Measurements from ENCODE around the gene GSTM3. TPM values are rescaled to one million over a fixed set of nuclear protein-coding genes. Genes with fewer than 3 reads are reported as not detected.

GSTM3 gene
- total and polyA plus RNA-seq, 2 of the 13 experiments (the other 11 are each of a cell fraction or from before 2014, with no cell fraction given): 127 to 142 TPM

DNA sequence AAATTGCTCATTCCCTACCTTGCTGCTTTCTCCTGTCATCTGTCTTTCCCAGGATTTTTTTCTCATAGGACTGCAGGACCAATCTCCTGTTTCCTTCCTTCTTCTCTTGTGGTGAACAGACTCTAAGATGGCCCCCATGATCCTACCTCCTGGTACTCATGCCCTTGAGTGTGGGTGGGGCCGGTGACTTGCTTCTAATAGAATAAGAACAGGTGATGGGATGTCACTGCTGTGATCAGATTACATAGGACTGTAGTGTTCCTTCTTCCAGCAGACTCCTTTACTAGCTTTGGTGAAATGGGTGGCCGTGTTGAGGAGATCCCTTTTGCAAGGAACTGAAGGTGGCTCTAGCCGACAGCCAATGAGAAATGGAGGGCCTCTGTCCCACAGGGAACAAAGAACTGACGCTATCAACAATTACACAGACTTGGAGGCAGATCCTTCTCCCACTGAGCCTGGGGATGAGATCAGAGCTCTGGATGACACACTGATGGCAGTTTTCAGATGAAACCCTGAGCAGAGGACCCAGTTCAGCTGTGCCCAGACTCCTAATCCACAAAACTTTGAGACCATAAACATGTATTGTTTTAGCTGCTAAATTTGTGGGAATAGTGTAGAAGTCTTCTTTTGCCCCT, 7.5 kb downstream of the GSTM3 start:
- no peak overlapping the region for H2AFZ ChIP-seq (ENCODE audit: low read length)
- BruUV-seq (replicated peaks): no TSS peak
- no peak for FAIRE-seq
- H3K9ac ChIP-seq (ENCODE audit: insufficient read depth, low read depth, low read length): no peak overlapping the region
- H3K27ac ChIP-seq (ENCODE audit: extremely low read length, insufficient read depth, low read length): no peak overlapping the region
- H3K4me2 ChIP-seq (ENCODE audit: low read depth, low read length): no peak overlapping the region
- H4K20me1 ChIP-seq (ENCODE audit: insufficient read depth, low read length): no peaks in the 10 kb centered on the region
- no peaks in the 10 kb centered on the region for H3K79me2 ChIP-seq (ENCODE audit: insufficient read depth, low read length)
- in situ Hi-C loops (cut with HindIII; ENCODE audit: extremely low pct_ligation_motif_present, low pct_unique_long_range_greater_than_20kb) (no loop called here), intact Hi-C loops (cut with micrococcal nuclease; ENCODE audit: unreplicated experiment) (loop anchor here (5.0 kb wide), 1 partner anchor 39 kb away; no protein-coding TSS in a partner anchor)
- H3K27me3 ChIP-seq (ENCODE audit: control insufficient read depth in 1 of 2, insufficient read depth in 2 of 2, low read length in 2 of 2): no peaks in the 10 kb centered on the region
- H3K4me3 ChIP-seq (replicated peaks in 1 of 3; ENCODE audit: insufficient read depth in 1 of 3, low read depth in 2 of 3, low read length in 3 of 3): no peak overlapping the region
- ChIA-PET CTCF (ENCODE audit: low intra/inter-chr PET ratio, low total read pairs) (no interaction called here), POLR2A (no interaction called here)
- peaks cover 27% of the 10 kb centered on the region for H3K4me1 ChIP-seq (ENCODE audit: insufficient read depth, low read length)
- no peak for DNase-seq (ENCODE audit: low spot score)
- 98% methylated on average over 4 of the region's 4 CpGs for WGBS (ENCODE audit: low lambda C conversion rate)
- no peak for ATAC-seq
- no peaks in the 10 kb centered on the region for H3K9me3 ChIP-seq (ENCODE audit: low read length)
- H3K36me3 ChIP-seq (replicated peaks in 1 of 2; ENCODE audit: control insufficient read depth in 1 of 2, insufficient read depth in 2 of 2, low read length in 2 of 2): peaks cover 9 to 15% of the 10 kb centered on the region in 2 experiments; a peak in 4 of 5 replicates
- TF ChIP-seq, protein P1, sequence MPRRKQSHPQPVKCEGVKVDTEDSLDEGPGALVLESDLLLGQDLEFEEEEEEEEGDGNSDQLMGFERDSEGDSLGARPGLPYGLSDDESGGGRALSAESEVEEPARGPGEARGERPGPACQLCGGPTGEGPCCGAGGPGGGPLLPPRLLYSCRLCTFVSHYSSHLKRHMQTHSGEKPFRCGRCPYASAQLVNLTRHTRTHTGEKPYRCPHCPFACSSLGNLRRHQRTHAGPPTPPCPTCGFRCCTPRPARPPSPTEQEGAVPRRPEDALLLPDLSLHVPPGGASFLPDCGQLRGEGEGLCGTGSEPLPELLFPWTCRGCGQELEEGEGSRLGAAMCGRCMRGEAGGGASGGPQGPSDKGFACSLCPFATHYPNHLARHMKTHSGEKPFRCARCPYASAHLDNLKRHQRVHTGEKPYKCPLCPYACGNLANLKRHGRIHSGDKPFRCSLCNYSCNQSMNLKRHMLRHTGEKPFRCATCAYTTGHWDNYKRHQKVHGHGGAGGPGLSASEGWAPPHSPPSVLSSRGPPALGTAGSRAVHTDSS (CRISPR knock-in tag; conservative IDR thresholded peaks at IDR 0.05): no peak
- TF ChIP-seq NFE2L1 (CRISPR knock-in tag; IDR thresholded peaks at IDR 0.05; ENCODE audit: borderline replicate concordance) (no peak), ERF (CRISPR knock-in tag; IDR thresholded peaks at IDR 0.05) (no peak), KMT2B (CRISPR knock-in tag; IDR thresholded peaks at IDR 0.05) (no peak), ZNF572 (CRISPR knock-in tag; IDR thresholded peaks at IDR 0.05) (no peak), ZNF263 (CRISPR knock-in tag; IDR thresholded peaks at IDR 0.05) (no peak), REL (CRISPR knock-in tag; conservative IDR thresholded peaks at IDR 0.05) (no peak)
- TF ChIP-seq, protein P2, sequence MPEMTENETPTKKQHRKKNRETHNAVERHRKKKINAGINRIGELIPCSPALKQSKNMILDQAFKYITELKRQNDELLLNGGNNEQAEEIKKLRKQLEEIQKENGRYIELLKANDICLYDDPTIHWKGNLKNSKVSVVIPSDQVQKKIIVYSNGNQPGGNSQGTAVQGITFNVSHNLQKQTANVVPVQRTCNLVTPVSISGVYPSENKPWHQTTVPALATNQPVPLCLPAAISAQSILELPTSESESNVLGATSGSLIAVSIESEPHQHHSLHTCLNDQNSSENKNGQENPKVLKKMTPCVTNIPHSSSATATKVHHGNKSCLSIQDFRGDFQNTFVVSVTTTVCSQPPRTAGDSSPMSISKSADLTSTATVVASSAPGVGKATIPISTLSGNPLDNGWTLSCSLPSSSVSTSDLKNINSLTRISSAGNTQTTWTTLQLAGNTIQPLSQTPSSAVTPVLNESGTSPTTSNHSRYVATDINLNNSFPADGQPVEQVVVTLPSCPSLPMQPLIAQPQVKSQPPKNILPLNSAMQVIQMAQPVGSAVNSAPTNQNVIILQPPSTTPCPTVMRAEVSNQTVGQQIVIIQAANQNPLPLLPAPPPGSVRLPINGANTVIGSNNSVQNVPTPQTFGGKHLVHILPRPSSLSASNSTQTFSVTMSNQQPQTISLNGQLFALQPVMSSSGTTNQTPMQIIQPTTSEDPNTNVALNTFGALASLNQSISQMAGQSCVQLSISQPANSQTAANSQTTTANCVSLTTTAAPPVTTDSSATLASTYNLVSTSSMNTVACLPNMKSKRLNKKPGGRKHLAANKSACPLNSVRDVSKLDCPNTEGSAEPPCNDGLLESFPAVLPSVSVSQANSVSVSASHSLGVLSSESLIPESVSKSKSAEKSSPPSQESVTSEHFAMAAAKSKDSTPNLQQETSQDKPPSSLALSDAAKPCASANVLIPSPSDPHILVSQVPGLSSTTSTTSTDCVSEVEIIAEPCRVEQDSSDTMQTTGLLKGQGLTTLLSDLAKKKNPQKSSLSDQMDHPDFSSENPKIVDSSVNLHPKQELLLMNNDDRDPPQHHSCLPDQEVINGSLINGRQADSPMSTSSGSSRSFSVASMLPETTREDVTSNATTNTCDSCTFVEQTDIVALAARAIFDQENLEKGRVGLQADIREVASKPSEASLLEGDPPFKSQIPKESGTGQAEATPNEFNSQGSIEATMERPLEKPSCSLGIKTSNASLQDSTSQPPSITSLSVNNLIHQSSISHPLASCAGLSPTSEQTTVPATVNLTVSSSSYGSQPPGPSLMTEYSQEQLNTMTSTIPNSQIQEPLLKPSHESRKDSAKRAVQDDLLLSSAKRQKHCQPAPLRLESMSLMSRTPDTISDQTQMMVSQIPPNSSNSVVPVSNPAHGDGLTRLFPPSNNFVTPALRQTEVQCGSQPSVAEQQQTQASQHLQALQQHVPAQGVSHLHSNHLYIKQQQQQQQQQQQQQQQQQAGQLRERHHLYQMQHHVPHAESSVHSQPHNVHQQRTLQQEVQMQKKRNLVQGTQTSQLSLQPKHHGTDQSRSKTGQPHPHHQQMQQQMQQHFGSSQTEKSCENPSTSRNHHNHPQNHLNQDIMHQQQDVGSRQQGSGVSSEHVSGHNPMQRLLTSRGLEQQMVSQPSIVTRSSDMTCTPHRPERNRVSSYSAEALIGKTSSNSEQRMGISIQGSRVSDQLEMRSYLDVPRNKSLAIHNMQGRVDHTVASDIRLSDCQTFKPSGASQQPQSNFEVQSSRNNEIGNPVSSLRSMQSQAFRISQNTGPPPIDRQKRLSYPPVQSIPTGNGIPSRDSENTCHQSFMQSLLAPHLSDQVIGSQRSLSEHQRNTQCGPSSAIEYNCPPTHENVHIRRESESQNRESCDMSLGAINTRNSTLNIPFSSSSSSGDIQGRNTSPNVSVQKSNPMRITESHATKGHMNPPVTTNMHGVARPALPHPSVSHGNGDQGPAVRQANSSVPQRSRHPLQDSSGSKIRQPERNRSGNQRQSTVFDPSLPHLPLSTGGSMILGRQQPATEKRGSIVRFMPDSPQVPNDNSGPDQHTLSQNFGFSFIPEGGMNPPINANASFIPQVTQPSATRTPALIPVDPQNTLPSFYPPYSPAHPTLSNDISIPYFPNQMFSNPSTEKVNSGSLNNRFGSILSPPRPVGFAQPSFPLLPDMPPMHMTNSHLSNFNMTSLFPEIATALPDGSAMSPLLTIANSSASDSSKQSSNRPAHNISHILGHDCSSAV (CRISPR knock-in tag; IDR thresholded peaks at IDR 0.05; ENCODE audit: borderline replicate concordance): no peak
- TF ChIP-seq, protein P3, sequence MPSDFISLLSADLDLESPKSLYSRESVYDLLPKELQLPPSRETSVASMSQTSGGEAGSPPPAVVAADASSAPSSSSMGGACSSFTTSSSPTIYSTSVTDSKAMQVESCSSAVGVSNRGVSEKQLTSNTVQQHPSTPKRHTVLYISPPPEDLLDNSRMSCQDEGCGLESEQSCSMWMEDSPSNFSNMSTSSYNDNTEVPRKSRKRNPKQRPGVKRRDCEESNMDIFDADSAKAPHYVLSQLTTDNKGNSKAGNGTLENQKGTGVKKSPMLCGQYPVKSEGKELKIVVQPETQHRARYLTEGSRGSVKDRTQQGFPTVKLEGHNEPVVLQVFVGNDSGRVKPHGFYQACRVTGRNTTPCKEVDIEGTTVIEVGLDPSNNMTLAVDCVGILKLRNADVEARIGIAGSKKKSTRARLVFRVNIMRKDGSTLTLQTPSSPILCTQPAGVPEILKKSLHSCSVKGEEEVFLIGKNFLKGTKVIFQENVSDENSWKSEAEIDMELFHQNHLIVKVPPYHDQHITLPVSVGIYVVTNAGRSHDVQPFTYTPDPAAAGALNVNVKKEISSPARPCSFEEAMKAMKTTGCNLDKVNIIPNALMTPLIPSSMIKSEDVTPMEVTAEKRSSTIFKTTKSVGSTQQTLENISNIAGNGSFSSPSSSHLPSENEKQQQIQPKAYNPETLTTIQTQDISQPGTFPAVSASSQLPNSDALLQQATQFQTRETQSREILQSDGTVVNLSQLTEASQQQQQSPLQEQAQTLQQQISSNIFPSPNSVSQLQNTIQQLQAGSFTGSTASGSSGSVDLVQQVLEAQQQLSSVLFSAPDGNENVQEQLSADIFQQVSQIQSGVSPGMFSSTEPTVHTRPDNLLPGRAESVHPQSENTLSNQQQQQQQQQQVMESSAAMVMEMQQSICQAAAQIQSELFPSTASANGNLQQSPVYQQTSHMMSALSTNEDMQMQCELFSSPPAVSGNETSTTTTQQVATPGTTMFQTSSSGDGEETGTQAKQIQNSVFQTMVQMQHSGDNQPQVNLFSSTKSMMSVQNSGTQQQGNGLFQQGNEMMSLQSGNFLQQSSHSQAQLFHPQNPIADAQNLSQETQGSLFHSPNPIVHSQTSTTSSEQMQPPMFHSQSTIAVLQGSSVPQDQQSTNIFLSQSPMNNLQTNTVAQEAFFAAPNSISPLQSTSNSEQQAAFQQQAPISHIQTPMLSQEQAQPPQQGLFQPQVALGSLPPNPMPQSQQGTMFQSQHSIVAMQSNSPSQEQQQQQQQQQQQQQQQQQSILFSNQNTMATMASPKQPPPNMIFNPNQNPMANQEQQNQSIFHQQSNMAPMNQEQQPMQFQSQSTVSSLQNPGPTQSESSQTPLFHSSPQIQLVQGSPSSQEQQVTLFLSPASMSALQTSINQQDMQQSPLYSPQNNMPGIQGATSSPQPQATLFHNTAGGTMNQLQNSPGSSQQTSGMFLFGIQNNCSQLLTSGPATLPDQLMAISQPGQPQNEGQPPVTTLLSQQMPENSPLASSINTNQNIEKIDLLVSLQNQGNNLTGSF (CRISPR knock-in tag; IDR thresholded peaks at IDR 0.05): no peak

Measured in HepG2 (cell line).